PC-3 (cell line): ENCODE measurements around the gene FCSK. TPM values are rescaled to one million over a fixed set of nuclear protein-coding genes. Genes with fewer than 3 reads are reported as not detected.

Experiments used
- ATAC-seq: fragments of 200-7000 bp; cut with Tn5 transposase; 2 replicates; pipeline ENCODE4 v1.9.1; 2020; ENCODE audit warnings: mild to moderate bottlenecking, moderate library complexity
- BruUV-seq: library from RNA; stranded (reverse); fragments of 400-500 nt; replicated peaks from 2 replicates; lab custom pipeline; 2021; lab: Mats Ljungman, UMichigan
- CTCF ChIA-PET: fragments of 300-600 bp; sonication (Branson Sonifier 250); formaldehyde crosslinking; loops from one replicate; lab custom pipeline; 2022; ENCODE audit warnings: antibody characterized with exemption; lab: Charles Lee
- POLR2A ChIA-PET: fragments of 300-600 bp; sonication (Branson Sonifier 250); formaldehyde crosslinking; loops from one replicate; lab custom pipeline; 2022; ENCODE audit warnings: antibody characterized with exemption; ENCODE audit not compliant: unreplicated experiment; lab: Charles Lee
- DNase-seq: peaks from one replicate; pipeline ENCODE4 v3.0.0-alpha.2; 2015
- H2AFZ ChIP-seq: fragments of 300-600 bp; sonication (generic); 2 replicates; pipeline ENCODE4 v1.6.0; 2016; ENCODE audit warnings: antibody characterized with exemption, low read length
- H3F3A ChIP-seq: fragments of 300-600 bp; sonication (generic); one replicate; pipeline ENCODE4 v1.6.0; 2017; ENCODE audit warnings: antibody characterized with exemption, low read length, control low read depth, mild to moderate bottlenecking; ENCODE audit not compliant: unreplicated experiment
- H3K27ac ChIP-seq: fragments of 300-600 bp; sonication (generic); 2 replicates; pipeline ENCODE4 v1.5.1; 2016; ENCODE audit warnings: mild to moderate bottlenecking, low read length
- H3K27me3 ChIP-seq: fragments of 300-600 bp; sonication (generic); 2 replicates; pipeline ENCODE4 v1.6.1; 2016; ENCODE audit warnings: low read length, mixed read lengths
- H3K36me3 ChIP-seq: fragments of 300-600 bp; sonication (generic); 2 replicates; pipeline ENCODE4 v1.6.1; 2016; ENCODE audit warnings: low read depth, mixed run types, low read length, mixed read lengths
- H3K4me1 ChIP-seq: fragments of 300-600 bp; sonication (generic); 2 replicates; pipeline ENCODE4 v1.5.1; 2016; ENCODE audit warnings: low read length; ENCODE audit not compliant: insufficient read depth
- H3K4me2 ChIP-seq: fragments of 300-600 bp; sonication (generic); 2 replicates; pipeline ENCODE4 v1.6.0; 2016; ENCODE audit warnings: low read length
- H3K4me3 ChIP-seq: fragments of 300-600 bp; sonication (generic); 2 replicates; pipeline ENCODE4 v1.5.1; 2016; ENCODE audit warnings: mild to moderate bottlenecking, low read length, mixed read lengths
- H3K79me2 ChIP-seq: fragments of 300-600 bp; sonication (generic); 2 replicates; pipeline ENCODE4 v1.6.1; 2017; ENCODE audit warnings: low read length, mixed read lengths
- H3K9ac ChIP-seq: fragments of 300-600 bp; sonication (generic); 2 replicates; pipeline ENCODE4 v1.6.0; 2016; ENCODE audit warnings: mild to moderate bottlenecking, low read length
- H3K9me2 ChIP-seq: fragments of 300-600 bp; sonication (generic); replicated peaks from 2 replicates; pipeline ENCODE4 v1.6.1; 2016; ENCODE audit warnings: mixed run types, low read length, mixed read lengths
- H3K9me3 ChIP-seq: fragments of 300-600 bp; sonication (generic); 2 replicates; pipeline ENCODE4 v1.6.1; 2016; ENCODE audit warnings: low read length, mixed read lengths
- H4K20me1 ChIP-seq: fragments of 300-600 bp; sonication (generic); 2 replicates; pipeline ENCODE4 v1.6.1; 2016; ENCODE audit warnings: low read length, mixed read lengths
- CTCF ChIP-seq: fragments of 300-600 bp; sonication (generic); conservative IDR thresholded peaks from 2 replicates; pipeline ENCODE4 v1.5.1; 2017; ENCODE audit warnings: antibody characterized with exemption, low read depth, mild to moderate bottlenecking, low read length
- EZH2 ChIP-seq: fragments of 300-600 bp; sonication (generic); IDR thresholded peaks from one replicate; pipeline ENCODE4 v1.6.1; 2017; ENCODE audit warnings: antibody characterized with exemption, mild to moderate bottlenecking, low read length; ENCODE audit not compliant: unreplicated experiment
- EZH2phosphoT487 ChIP-seq: fragments of 300-600 bp; sonication (generic); IDR thresholded peaks from 2 replicates; pipeline ENCODE4 v1.6.1; 2018; ENCODE audit warnings: mild to moderate bottlenecking, antibody characterized with exemption, low read length, borderline replicate concordance
- intact Hi-C: fragments of 100-400 bp; cut with micrococcal nuclease; formaldehyde crosslinking; loops from 2 replicates; pipeline ENCODE4 v1.9.0; 2023
- total RNA-seq: library from RNA; depleted of rRNA; stranded (reverse); fragments of >200 nt; gene quantifications from 2 replicates; pipeline ENCODE4 v1.2.3, GENCODE V29; 2014

Gene FCSK
- total RNA-seq, 1 experiment from 2014 or later = 11.7 TPM

GRCh38 chr16:70432723-70433457 lies 21.5 kb upstream of the FCSK start:
- ATAC-seq = no peak
- BruUV-seq = no TSS peak
- no peaks in the 10 kb centered on the region for H3F3A ChIP-seq
- H3K79me2 ChIP-seq = peaks cover 23% of the 10 kb centered on the region
- ChIA-PET POLR2A (no interaction called here), CTCF (interaction anchor here (0.6 kb wide), 1 partner anchor 18 kb away, joined by 3 read pairs; no protein-coding TSS in a partner anchor)
- H3K4me2 ChIP-seq = no peak overlapping the region
- H3K27ac ChIP-seq = 0 out of 2 replicates have a peak overlapping the region, but pooled peaks have one; percentile 10
- no peaks in the 10 kb centered on the region for H3K9me3 ChIP-seq
- no peaks in the 10 kb centered on the region for H3K27me3 ChIP-seq
- no peak overlapping the region for H3K4me3 ChIP-seq
- intact Hi-C loops = no loop called here
- no peaks in the 10 kb centered on the region for H4K20me1 ChIP-seq
- H3K9me2 ChIP-seq = no peaks in the 10 kb centered on the region
- no peak overlapping the region for H2AFZ ChIP-seq
- no peak for TF ChIP-seq EZH2
- no peak for TF ChIP-seq EZH2phosphoT487
- TF ChIP-seq CTCF = no peak
- no peak for DNase-seq
- H3K4me1 ChIP-seq = peaks cover 43% of the 10 kb centered on the region
- no peak overlapping the region for H3K9ac ChIP-seq
- H3K36me3 ChIP-seq = no peaks in the 10 kb centered on the region

- POLR2A ChIA-PET = no interaction called here
- BruUV-seq = no TSS peak
Measured at GRCh38 chr16:70433458-70434103, 20.8 kb upstream of the FCSK start.

More at GRCh38 chr16:70433458-70434103, 20.8 kb upstream of the FCSK start:
- Histone ChIP-seq H3K9me3 (no peaks in the 10 kb centered on the region), H3K79me2 (peaks cover 28% of the 10 kb centered on the region), H4K20me1 (no peaks in the 10 kb centered on the region), H3K4me1 (peaks cover 40% of the 10 kb centered on the region), H3F3A (no peaks in the 10 kb centered on the region), H3K9me2 (no peaks in the 10 kb centered on the region), H3K9ac (no peak overlapping the region), H2AFZ (no peak overlapping the region), H3K4me2 (peak overlapping the region; percentile 29; the same call in 1 of the 2 replicates), H3K27ac (peak overlapping the region; percentile 39), H3K27me3 (no peaks in the 10 kb centered on the region), H3K36me3 (no peaks in the 10 kb centered on the region), H3K4me3 (no peak overlapping the region)
- CTCF ChIA-PET = interaction anchor here (0.6 kb wide), 1 partner anchor 17 kb away, joined by 3 read pairs; no protein-coding TSS in a partner anchor
- intact Hi-C loops = no loop called here
- DNase-seq (peak; percentile 51), ATAC-seq (peak; percentile 64)
- TF ChIP-seq CTCF = no peak
- TF ChIP-seq EZH2phosphoT487 = no peak
- no peak for TF ChIP-seq EZH2
